Epithelial cell of esophagus (primary cell): ENCODE data around the gene SND1.
A peak's percentile ranks its signal among the peaks of the same experiment; 100 is the strongest.
"Not testable (repeated sequence)": the region's sequence is repeated elsewhere in the genome, so short reads cannot be mapped to it uniquely, and the experiment has no call there.

Source experiments
- DNase-seq: peaks from one replicate; pipeline ENCODE4 v3.0.0; 2010; ENCODE audit warnings: low read depth
- H3K4me3 ChIP-seq: 2 replicates; pipeline ENCODE4 v1.5.1; 2011; ENCODE audit warnings: mild to moderate bottlenecking, low read length, control low read depth
- TF ChIP-seq, protein P1 (sequence below): IDR thresholded peaks from 2 replicates; pipeline ENCODE4 v1.5.1; 2011; ENCODE audit warnings: low read depth, mild to moderate bottlenecking, low read length, control low read depth, inconsistent platforms; ENCODE audit not compliant: insufficient read depth; ENCODE audit errors: missing control alignments

Gene SND1

DNA sequence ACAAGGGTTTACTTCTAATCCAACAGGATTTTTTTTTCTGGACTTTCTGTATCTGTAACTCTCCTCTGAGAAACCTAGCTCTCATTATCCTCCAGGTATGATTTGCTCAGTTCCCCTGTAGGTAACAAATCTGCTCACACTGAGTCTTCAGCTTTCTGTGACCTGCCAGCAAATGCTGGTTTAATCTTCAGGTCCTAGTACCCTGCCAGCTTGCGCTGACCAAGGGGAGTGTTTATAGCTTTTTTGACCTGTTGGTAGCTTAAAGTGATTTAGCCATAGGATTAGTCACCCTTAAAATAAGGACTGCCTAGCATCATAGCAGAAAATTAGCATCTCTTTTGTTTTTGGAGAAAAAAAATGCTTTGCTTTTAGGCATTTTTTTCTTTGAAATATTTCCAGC, 22.4 kb downstream of the SND1 start:
- DNase-seq: no peak
- TF ChIP-seq, protein P1, sequence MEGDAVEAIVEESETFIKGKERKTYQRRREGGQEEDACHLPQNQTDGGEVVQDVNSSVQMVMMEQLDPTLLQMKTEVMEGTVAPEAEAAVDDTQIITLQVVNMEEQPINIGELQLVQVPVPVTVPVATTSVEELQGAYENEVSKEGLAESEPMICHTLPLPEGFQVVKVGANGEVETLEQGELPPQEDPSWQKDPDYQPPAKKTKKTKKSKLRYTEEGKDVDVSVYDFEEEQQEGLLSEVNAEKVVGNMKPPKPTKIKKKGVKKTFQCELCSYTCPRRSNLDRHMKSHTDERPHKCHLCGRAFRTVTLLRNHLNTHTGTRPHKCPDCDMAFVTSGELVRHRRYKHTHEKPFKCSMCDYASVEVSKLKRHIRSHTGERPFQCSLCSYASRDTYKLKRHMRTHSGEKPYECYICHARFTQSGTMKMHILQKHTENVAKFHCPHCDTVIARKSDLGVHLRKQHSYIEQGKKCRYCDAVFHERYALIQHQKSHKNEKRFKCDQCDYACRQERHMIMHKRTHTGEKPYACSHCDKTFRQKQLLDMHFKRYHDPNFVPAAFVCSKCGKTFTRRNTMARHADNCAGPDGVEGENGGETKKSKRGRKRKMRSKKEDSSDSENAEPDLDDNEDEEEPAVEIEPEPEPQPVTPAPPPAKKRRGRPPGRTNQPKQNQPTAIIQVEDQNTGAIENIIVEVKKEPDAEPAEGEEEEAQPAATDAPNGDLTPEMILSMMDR: no peak
- H3K4me3 ChIP-seq: no peak overlapping the region

DNA sequence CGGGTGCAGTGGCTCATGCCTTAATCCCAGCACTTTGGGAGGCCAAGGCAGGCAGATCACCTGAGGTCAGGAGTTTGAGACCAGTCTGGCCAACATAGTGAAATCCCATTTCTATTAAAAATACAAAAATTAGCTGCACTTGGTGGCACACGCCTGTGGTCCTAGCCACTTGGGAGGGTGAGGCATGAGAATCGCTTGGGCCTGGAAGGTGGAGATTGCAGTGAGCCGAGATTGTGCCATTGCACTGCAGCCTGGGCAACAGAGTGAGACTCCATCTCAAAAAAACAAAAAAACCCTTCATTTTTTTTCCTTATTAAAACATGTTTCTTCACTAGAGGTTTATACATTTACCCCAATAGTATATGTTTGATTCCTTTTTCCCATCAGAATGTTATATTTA, 22.9 kb downstream of the SND1 start:
- H3K4me3 ChIP-seq, DNase-seq: not testable (repeated sequence)

DNA sequence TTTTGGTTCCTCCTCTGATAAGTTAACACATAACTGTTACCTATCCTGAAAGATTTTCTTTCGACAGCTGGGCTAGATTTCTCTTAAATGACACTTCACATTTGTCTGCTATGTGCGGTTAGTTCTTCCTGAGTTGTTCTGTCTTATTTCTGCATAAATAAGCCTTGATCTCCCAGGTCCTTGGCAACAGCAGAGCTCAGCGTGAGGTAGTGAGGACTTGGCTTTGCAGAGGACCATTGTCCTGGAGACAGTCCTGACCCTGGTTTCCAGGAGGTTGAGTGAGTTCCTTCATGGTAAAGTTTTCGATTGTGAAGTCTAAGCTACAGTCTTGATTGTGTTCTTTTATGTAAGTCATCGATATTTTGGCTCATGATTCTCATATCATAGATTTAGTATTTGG, 23.7 kb downstream of the SND1 start:
- H3K4me3 ChIP-seq: no peak overlapping the region
- TF ChIP-seq, protein P1: no peak
- DNase-seq: no peak

DNA sequence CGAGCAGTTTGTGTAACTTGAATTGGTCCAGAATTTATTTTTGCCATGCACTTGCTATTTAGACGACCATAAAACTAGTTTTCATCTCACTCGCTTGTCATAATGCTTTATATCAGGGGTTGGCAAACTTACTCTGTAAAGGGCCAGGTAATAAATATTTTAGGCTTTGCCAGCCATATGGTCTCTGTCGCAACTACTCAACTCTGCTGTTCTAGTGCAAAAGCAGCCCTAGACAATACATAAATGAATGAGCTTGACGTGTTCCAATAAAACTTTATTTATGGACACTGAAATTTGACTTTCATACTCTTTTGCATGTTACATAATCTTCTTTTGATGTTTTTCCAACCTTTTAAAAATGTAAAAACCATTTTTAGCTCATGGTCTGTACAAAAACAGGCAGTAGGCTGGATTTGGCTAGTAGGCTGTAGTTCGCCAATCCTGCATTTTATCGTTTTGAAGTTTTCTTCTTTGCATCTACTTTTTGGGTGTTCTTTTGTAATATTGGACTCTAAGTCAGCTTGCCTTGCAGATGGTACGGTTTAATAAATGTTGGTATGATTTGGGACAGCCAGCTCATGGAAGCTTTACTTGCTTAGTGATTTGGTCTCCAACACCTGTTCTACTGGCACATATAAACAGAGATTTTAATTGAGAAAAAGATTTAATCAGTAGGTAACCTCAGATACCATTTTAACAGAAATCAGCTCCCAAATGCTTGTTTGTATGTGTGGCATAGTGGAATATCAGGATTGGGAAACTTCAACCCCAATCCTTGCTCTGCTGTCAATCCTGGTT, 25.6 kb downstream of the SND1 start:
- H3K4me3 ChIP-seq: no peak overlapping the region
- DNase-seq: no peak
- TF ChIP-seq, protein P1: no peak

DNA sequence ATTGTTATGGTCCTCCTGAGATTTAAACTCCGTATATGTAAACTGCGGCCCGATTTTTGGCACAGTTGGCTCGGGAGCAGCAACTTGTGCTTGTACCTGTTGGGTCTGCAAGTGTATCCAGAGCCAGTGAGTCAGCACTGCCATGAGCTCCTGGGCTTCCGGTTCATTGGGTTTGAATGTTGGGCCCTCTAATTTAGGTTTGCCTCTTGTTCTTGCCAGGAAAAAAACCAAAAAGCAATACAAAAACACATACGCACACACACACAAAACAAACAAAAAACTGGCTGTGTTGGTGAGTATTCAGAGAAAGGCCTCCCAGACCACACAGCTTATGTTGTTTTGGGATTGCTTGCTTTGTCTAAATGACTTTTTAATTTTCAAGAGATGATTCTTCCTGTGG, 26.3 kb downstream of the SND1 start:
- no peak overlapping the region for H3K4me3 ChIP-seq
- TF ChIP-seq, protein P1: no peak
- DNase-seq: peak; percentile 23

DNA sequence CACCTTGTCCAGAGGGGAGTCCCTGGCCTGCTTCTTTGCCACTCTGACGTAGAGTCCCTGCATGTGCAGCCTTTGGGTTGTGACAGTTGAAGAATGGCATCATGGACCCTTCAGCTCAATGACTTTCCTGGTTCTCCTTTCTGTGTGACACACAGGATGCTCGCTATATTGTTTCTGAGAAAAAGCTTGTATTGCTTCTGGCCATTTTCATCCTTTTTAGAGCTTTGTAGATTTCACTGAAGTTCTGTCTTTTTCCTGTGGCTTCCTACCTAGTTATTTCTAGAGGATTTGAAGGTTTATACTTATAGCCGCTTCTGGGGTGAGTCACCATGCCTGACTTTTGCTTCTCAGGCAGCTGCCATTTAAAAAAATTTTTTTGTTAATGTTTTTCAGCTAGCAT, 27.0 kb downstream of the SND1 start:
- no peak for DNase-seq
- no peak overlapping the region for H3K4me3 ChIP-seq
- TF ChIP-seq, protein P1: no peak

- DNase-seq: no peak
- no peak overlapping the region for H3K4me3 ChIP-seq
- TF ChIP-seq, protein P1: no peak
Measured at GRCh38 chr7:127680983-127681382, 29.0 kb downstream of the SND1 start.

DNA sequence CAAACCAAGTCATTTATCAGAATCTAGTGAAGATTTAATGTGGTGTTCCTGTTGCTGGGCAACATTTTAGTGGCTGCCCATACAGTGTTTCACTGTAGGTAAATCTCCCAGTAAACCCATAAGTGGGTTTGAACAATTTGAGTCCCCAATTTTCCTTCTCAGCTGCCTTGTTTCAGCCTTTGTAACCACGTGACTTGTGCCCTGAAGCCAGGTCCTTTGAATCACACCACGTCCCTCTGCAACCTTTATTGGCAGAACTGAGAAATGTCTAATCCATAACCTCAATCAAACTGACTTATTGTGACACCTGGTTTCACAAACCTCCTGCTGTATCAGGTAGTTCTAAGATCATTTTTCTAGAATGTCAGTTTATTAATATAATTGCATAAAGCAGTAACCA, 30.1 kb downstream of the SND1 start:
- no peak overlapping the region for H3K4me3 ChIP-seq
- no peak for DNase-seq
- TF ChIP-seq, protein P1: no peak
